HFF-Myc (cell line): ENCODE measurements around the gene SYS1.
A peak's percentile ranks its signal among the peaks of the same experiment; 100 is the strongest.

Source experiments
- DNase-seq: peaks from one replicate; pipeline ENCODE4 v3.0.0-alpha.2; 2011; ENCODE audit warnings: low read depth; ENCODE audit errors: extremely low read depth
- H3K4me3 ChIP-seq: replicated peaks from 2 replicates; pipeline ENCODE4 v1.5.1; 2011; ENCODE audit warnings: low read depth, mild to moderate bottlenecking, control low read depth, low read length
- CTCF ChIP-seq: IDR thresholded peaks from 2 replicates; pipeline ENCODE4 v1.5.1; 2012; ENCODE audit warnings: mild to moderate bottlenecking, low read depth, low read length, control low read depth; ENCODE audit errors: missing control alignments

Gene SYS1

GRCh38 chr20:45415822-45416637 is 53.1 kb downstream of the SYS1 start, which contains the start of gene PIGT:
Gene PIGT, plus strand, starts transcription at chr20:45416141. Its CDS starts 16 bp downstream, at chr20:45416157.
- TF ChIP-seq CTCF: no peak
- DNase-seq: peak; percentile 36
- H3K4me3 ChIP-seq: peak within 1 kb of the TSS; percentile 82

GRCh38 chr20:45416917-45417316 is 54.0 kb downstream of the SYS1 start:
- TF ChIP-seq CTCF: no peak
- H3K4me3 ChIP-seq: peak overlapping the region; percentile 82
- DNase-seq: no peak
